Measurements from ENCODE around the gene PHGDH. TPM values are rescaled to one million over a fixed set of nuclear protein-coding genes. Genes with fewer than 3 reads are reported as not detected.

PHGDH gene
- total and polyA plus RNA-seq, 9 of the 15 experiments (the other 6 are each of a cell fraction or from before 2014, with no cell fraction given) = 6.7 to 84.2 (median 36.2) TPM

DNA sequence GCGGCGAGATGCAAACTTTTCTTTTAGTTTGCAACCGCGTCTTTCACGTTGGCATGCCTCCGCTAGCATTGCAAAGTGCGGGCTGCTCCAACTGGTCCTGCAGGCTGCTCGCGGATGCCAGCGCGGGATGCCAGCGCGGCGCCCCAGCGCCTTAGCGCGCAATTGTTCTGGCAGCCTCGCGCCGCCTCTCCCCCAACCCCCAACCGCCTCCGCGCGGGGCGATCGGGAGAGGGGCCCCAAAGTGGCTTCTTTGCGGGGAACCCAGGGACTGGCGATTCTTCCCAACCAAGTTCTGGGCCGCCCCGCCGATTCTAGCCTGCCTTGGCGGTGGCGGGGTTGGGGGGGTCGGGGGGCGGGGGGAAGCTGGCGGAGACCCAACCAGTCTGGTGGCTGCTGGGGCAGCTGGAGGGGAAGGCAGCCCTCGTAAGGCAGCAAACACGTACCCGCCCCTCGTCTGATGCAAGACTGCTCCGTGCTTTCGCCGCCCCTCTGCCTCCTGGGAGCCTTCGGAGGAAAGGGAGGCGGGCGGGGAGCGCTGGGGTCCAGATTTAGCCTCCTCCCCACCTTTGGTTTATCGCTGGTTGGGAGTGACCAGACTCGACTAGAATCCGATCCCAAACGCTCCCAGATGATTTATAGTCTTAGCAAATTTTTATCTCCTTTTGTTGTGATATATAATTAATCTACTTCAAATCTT lies 756 bp downstream of the PHGDH start (continued):
- TF ChIP-seq, protein P1, sequence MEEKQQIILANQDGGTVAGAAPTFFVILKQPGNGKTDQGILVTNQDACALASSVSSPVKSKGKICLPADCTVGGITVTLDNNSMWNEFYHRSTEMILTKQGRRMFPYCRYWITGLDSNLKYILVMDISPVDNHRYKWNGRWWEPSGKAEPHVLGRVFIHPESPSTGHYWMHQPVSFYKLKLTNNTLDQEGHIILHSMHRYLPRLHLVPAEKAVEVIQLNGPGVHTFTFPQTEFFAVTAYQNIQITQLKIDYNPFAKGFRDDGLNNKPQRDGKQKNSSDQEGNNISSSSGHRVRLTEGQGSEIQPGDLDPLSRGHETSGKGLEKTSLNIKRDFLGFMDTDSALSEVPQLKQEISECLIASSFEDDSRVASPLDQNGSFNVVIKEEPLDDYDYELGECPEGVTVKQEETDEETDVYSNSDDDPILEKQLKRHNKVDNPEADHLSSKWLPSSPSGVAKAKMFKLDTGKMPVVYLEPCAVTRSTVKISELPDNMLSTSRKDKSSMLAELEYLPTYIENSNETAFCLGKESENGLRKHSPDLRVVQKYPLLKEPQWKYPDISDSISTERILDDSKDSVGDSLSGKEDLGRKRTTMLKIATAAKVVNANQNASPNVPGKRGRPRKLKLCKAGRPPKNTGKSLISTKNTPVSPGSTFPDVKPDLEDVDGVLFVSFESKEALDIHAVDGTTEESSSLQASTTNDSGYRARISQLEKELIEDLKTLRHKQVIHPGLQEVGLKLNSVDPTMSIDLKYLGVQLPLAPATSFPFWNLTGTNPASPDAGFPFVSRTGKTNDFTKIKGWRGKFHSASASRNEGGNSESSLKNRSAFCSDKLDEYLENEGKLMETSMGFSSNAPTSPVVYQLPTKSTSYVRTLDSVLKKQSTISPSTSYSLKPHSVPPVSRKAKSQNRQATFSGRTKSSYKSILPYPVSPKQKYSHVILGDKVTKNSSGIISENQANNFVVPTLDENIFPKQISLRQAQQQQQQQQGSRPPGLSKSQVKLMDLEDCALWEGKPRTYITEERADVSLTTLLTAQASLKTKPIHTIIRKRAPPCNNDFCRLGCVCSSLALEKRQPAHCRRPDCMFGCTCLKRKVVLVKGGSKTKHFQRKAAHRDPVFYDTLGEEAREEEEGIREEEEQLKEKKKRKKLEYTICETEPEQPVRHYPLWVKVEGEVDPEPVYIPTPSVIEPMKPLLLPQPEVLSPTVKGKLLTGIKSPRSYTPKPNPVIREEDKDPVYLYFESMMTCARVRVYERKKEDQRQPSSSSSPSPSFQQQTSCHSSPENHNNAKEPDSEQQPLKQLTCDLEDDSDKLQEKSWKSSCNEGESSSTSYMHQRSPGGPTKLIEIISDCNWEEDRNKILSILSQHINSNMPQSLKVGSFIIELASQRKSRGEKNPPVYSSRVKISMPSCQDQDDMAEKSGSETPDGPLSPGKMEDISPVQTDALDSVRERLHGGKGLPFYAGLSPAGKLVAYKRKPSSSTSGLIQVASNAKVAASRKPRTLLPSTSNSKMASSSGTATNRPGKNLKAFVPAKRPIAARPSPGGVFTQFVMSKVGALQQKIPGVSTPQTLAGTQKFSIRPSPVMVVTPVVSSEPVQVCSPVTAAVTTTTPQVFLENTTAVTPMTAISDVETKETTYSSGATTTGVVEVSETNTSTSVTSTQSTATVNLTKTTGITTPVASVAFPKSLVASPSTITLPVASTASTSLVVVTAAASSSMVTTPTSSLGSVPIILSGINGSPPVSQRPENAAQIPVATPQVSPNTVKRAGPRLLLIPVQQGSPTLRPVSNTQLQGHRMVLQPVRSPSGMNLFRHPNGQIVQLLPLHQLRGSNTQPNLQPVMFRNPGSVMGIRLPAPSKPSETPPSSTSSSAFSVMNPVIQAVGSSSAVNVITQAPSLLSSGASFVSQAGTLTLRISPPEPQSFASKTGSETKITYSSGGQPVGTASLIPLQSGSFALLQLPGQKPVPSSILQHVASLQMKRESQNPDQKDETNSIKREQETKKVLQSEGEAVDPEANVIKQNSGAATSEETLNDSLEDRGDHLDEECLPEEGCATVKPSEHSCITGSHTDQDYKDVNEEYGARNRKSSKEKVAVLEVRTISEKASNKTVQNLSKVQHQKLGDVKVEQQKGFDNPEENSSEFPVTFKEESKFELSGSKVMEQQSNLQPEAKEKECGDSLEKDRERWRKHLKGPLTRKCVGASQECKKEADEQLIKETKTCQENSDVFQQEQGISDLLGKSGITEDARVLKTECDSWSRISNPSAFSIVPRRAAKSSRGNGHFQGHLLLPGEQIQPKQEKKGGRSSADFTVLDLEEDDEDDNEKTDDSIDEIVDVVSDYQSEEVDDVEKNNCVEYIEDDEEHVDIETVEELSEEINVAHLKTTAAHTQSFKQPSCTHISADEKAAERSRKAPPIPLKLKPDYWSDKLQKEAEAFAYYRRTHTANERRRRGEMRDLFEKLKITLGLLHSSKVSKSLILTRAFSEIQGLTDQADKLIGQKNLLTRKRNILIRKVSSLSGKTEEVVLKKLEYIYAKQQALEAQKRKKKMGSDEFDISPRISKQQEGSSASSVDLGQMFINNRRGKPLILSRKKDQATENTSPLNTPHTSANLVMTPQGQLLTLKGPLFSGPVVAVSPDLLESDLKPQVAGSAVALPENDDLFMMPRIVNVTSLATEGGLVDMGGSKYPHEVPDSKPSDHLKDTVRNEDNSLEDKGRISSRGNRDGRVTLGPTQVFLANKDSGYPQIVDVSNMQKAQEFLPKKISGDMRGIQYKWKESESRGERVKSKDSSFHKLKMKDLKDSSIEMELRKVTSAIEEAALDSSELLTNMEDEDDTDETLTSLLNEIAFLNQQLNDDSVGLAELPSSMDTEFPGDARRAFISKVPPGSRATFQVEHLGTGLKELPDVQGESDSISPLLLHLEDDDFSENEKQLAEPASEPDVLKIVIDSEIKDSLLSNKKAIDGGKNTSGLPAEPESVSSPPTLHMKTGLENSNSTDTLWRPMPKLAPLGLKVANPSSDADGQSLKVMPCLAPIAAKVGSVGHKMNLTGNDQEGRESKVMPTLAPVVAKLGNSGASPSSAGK (IDR thresholded peaks at IDR 0.05) = no peak
- no peak for TF ChIP-seq PTBP1 (IDR thresholded peaks at IDR 0.05; ENCODE audit: low read depth, low read length)
- peak; percentile 68; the same call in 1 of the 2 replicates for TF ChIP-seq GTF2E2 (tag; IDR thresholded peaks at IDR 0.05)
- no peak for TF ChIP-seq ZNF274 (IDR thresholded peaks at IDR 0.05; ENCODE audit: borderline replicate concordance, low read depth, low read length)
- TF ChIP-seq, protein P2, sequence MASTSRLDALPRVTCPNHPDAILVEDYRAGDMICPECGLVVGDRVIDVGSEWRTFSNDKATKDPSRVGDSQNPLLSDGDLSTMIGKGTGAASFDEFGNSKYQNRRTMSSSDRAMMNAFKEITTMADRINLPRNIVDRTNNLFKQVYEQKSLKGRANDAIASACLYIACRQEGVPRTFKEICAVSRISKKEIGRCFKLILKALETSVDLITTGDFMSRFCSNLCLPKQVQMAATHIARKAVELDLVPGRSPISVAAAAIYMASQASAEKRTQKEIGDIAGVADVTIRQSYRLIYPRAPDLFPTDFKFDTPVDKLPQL (IDR thresholded peaks at IDR 0.05; ENCODE audit: extremely low read depth, insufficient read length) = no peak
- TF ChIP-seq ZNF184 (CRISPR knock-in tag; IDR thresholded peaks at IDR 0.05) = no peak
- no peak for TF ChIP-seq RB1 (IDR thresholded peaks at IDR 0.05; ENCODE audit: low read depth)
- TF ChIP-seq, protein P3, sequence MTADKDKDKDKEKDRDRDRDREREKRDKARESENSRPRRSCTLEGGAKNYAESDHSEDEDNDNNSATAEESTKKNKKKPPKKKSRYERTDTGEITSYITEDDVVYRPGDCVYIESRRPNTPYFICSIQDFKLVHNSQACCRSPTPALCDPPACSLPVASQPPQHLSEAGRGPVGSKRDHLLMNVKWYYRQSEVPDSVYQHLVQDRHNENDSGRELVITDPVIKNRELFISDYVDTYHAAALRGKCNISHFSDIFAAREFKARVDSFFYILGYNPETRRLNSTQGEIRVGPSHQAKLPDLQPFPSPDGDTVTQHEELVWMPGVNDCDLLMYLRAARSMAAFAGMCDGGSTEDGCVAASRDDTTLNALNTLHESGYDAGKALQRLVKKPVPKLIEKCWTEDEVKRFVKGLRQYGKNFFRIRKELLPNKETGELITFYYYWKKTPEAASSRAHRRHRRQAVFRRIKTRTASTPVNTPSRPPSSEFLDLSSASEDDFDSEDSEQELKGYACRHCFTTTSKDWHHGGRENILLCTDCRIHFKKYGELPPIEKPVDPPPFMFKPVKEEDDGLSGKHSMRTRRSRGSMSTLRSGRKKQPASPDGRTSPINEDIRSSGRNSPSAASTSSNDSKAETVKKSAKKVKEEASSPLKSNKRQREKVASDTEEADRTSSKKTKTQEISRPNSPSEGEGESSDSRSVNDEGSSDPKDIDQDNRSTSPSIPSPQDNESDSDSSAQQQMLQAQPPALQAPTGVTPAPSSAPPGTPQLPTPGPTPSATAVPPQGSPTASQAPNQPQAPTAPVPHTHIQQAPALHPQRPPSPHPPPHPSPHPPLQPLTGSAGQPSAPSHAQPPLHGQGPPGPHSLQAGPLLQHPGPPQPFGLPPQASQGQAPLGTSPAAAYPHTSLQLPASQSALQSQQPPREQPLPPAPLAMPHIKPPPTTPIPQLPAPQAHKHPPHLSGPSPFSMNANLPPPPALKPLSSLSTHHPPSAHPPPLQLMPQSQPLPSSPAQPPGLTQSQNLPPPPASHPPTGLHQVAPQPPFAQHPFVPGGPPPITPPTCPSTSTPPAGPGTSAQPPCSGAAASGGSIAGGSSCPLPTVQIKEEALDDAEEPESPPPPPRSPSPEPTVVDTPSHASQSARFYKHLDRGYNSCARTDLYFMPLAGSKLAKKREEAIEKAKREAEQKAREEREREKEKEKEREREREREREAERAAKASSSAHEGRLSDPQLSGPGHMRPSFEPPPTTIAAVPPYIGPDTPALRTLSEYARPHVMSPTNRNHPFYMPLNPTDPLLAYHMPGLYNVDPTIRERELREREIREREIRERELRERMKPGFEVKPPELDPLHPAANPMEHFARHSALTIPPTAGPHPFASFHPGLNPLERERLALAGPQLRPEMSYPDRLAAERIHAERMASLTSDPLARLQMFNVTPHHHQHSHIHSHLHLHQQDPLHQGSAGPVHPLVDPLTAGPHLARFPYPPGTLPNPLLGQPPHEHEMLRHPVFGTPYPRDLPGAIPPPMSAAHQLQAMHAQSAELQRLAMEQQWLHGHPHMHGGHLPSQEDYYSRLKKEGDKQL (CRISPR knock-in tag; IDR thresholded peaks at IDR 0.05; ENCODE audit: borderline replicate concordance) = no peak
- TF ChIP-seq KAT8 (IDR thresholded peaks at IDR 0.05; ENCODE audit: low read depth) = no peak
- TF ChIP-seq CEBPB (tag; IDR thresholded peaks at IDR 0.05) = peak; percentile 28; the same call in 1 of the 2 replicates

Data from K562 (cell line).